Endothelial cell of umbilical vein (primary cell): Measurements from ENCODE around the gene C17orf113. TPM values are rescaled to one million over a fixed set of nuclear protein-coding genes. Genes with fewer than 3 reads are reported as not detected.
A peak's percentile ranks its signal among the peaks of the same experiment; 100 is the strongest.

ENCODE experiments used
- BruUV-seq: library from RNA; stranded (reverse); fragments of 400-500 nt; replicated peaks from 2 replicates; lab custom pipeline; 2021; lab: Mats Ljungman, UMichigan
- CTCF ChIA-PET: fragments of 300-600, 350-600 bp; sonication (Branson Sonifier 250); formaldehyde crosslinking; loops from one replicate; lab custom pipeline; 2021; ENCODE audit warnings: antibody characterized with exemption, inconsistent platforms; lab: Charles Lee
- POLR2A ChIA-PET: fragments of 300-600, 350-600 bp; sonication (Branson Sonifier 250); formaldehyde crosslinking; loops from one replicate; lab custom pipeline; 2021; ENCODE audit warnings: antibody characterized with exemption, inconsistent platforms; lab: Charles Lee
- DNase-seq: peaks from one replicate; pipeline ENCODE4 v3.0.0-alpha.2; 2011; ENCODE audit warnings: low read depth, low spot score
- FAIRE-seq: peaks from 2 replicates; lab custom pipeline; 2011; peaks lifted over from hg19 to GRCh38; lab: Jason Lieb, UNC
- H2AFZ ChIP-seq: 2 replicates; pipeline ENCODE4 v1.6.0; 2012; ENCODE audit warnings: low read depth, low read length, control low read depth, inconsistent platforms
- H3K27ac ChIP-seq: 2 replicates; pipeline ENCODE4 v1.5.1; 2011; ENCODE audit warnings: low read depth, mild to moderate bottlenecking, control low read depth, low read length, moderate library complexity; ENCODE audit not compliant: insufficient read depth
- H3K27me3 ChIP-seq, 2 experiments: 2 replicates each; pipeline versions ENCODE4 v1.6.0 to v1.6.1; 2011; ENCODE audit warnings: low read length in 2 of 2, mixed read lengths in 1 of 2; ENCODE audit not compliant: control insufficient read depth in 2 of 2, insufficient read depth in 2 of 2
- H3K36me3 ChIP-seq, 2 experiments: 2 replicates in 1 of 2; 3 replicates in 1 of 2; pipeline ENCODE4 v1.5.1; 2011; ENCODE audit warnings: low read length in 2 of 2, mild to moderate bottlenecking in 1 of 2, moderate library complexity in 1 of 2; ENCODE audit not compliant: control insufficient read depth in 2 of 2, insufficient read depth in 2 of 2; ENCODE audit errors: extremely low read depth in 1 of 2
- H3K4me1 ChIP-seq: 3 replicates; pipeline ENCODE4 v1.5.1; 2011; ENCODE audit warnings: mild to moderate bottlenecking, low read length; ENCODE audit not compliant: control insufficient read depth, insufficient read depth; ENCODE audit errors: extremely low read depth
- H3K4me2 ChIP-seq: 2 replicates; pipeline ENCODE4 v1.6.1; 2011; ENCODE audit warnings: low read length, control low read depth, mixed read lengths; ENCODE audit not compliant: insufficient read depth
- H3K4me3 ChIP-seq, 3 experiments: fragments of 200-600 bp in 1 of 3; sonication (generic), shearing (Covaris generic) in 1 of 3; replicated peaks in 1 of 3; 2 replicates each; pipeline ENCODE4 v1.5.1; 2011 to 2016; ENCODE audit warnings: control low read depth in 3 of 3, low read length in 3 of 3, mild to moderate bottlenecking in 2 of 3, inconsistent platforms in 1 of 3, low read depth in 1 of 3, moderate library complexity in 1 of 3; ENCODE audit not compliant: insufficient read depth in 1 of 3
- H3K79me2 ChIP-seq: 2 replicates; pipeline ENCODE4 v1.6.0; 2012; ENCODE audit warnings: low read length, inconsistent platforms; ENCODE audit not compliant: control insufficient read depth, insufficient read depth
- H3K9ac ChIP-seq: replicated peaks from 2 replicates; pipeline ENCODE3; 2011; ENCODE audit warnings: low read length, control low read depth; ENCODE audit not compliant: insufficient read depth; ENCODE audit errors: extremely low read depth
- H3K9me1 ChIP-seq: replicated peaks from 3 replicates; pipeline ENCODE4 v1.6.0; 2011; ENCODE audit warnings: mild to moderate bottlenecking, low read length; ENCODE audit not compliant: control insufficient read depth, insufficient read depth; ENCODE audit errors: extremely low read depth
- H3K9me3 ChIP-seq: replicated peaks from 2 replicates; pipeline ENCODE4 v1.5.1; 2012; ENCODE audit warnings: low read length, inconsistent platforms; ENCODE audit not compliant: control insufficient read depth, insufficient read depth
- H4K20me1 ChIP-seq: replicated peaks from 2 replicates; pipeline ENCODE3; 2011; ENCODE audit warnings: mild to moderate bottlenecking, low read length; ENCODE audit not compliant: control insufficient read depth, insufficient read depth; ENCODE audit errors: extremely low read depth
- EZH2 ChIP-seq: IDR thresholded peaks from 2 replicates; pipeline ENCODE4 v1.6.1; 2012; ENCODE audit warnings: borderline replicate concordance, low read depth, mild to moderate bottlenecking, moderate library complexity, low read length, inconsistent platforms; ENCODE audit not compliant: severe bottlenecking
- FOS ChIP-seq: IDR thresholded peaks from 2 replicates; pipeline ENCODE4 v1.6.1; 2011; ENCODE audit warnings: mild to moderate bottlenecking, low read length, moderate library complexity, borderline replicate concordance; ENCODE audit not compliant: insufficient read depth
- GATA2 ChIP-seq: IDR thresholded peaks from 2 replicates; pipeline ENCODE4 v1.7.0; 2011; ENCODE audit warnings: low read depth, mild to moderate bottlenecking, moderate library complexity, mixed read lengths, low read length; ENCODE audit not compliant: insufficient read length, insufficient read depth
- JUN ChIP-seq: IDR thresholded peaks from 2 replicates; pipeline ENCODE4 v1.6.1; 2011; ENCODE audit warnings: borderline replicate concordance, low read depth; ENCODE audit not compliant: insufficient read length, insufficient read depth
- MYC ChIP-seq: IDR thresholded peaks from one replicate; pipeline ENCODE4 v1.6.1; 2011; ENCODE audit warnings: mild to moderate bottlenecking, low read depth, low read length
- POLR2A ChIP-seq: IDR thresholded peaks from 2 replicates; pipeline ENCODE4 v1.6.1; 2012; ENCODE audit warnings: low read depth, mild to moderate bottlenecking, control low read depth, low read length
- POLR2AphosphoS5 ChIP-seq: IDR thresholded peaks from 2 replicates; pipeline ENCODE4 v1.6.1; 2012; ENCODE audit warnings: low read depth, mild to moderate bottlenecking, control low read depth, low read length, moderate library complexity; ENCODE audit not compliant: insufficient read depth
- dilution Hi-C: fragments of 300-500 bp; cut with MboI; formaldehyde crosslinking; loops from one replicate; pipeline ENCODE4 v1.15.0; 2019; ENCODE audit warnings: low sequenced_read_pairs; ENCODE audit not compliant: extremely low pct_ligation_motif_present
- intact Hi-C: fragments of 100-400 bp; cut with micrococcal nuclease; formaldehyde crosslinking; loops from one replicate; pipeline ENCODE4 v1.10.0; 2022
- polyA plus RNA-seq, 4 experiments: library from polyadenylated mRNA; depleted of rRNA in 3 of 4; stranded (reverse) in 3 of 4; unstranded in 1 of 4; fragments of >200 nt; gene quantifications; 2 replicates each; pipeline versions ENCODE4 v1.2.1 to v1.2.3, GENCODE V29; 2011 to 2012; ENCODE audit warnings: missing spikeins in 1 of 4
- total RNA-seq: library from RNA; stranded (reverse); gene quantifications from 2 replicates; pipeline ENCODE4 v1.2.3, GENCODE V29; 2021
- TF ChIP-seq, protein P1 (sequence below), 2 donors: IDR thresholded peaks; 1 replicate in 1 of 2; 2 replicates in 1 of 2; pipeline ENCODE4 v1.5.1; 2011; ENCODE audit warnings: low read length in 2 of 2, mild to moderate bottlenecking in 2 of 2, moderate library complexity in 2 of 2, control low read depth in 1 of 2, inconsistent platforms in 1 of 2, low read depth in 1 of 2; ENCODE audit not compliant: insufficient read depth in 1 of 2; ENCODE audit errors: extremely low read depth in 1 of 2
- TF ChIP-seq, protein P2 (sequence below): IDR thresholded peaks from 2 replicates; pipeline ENCODE4 v1.6.1; 2011; ENCODE audit not compliant: insufficient read depth, insufficient read length

C17orf113 gene
- total and polyA plus RNA-seq, 2 donors (not counting 3 experiments of a cell fraction or from before 2014, with no cell fraction given): 0.20 to 0.30 TPM

DNA sequence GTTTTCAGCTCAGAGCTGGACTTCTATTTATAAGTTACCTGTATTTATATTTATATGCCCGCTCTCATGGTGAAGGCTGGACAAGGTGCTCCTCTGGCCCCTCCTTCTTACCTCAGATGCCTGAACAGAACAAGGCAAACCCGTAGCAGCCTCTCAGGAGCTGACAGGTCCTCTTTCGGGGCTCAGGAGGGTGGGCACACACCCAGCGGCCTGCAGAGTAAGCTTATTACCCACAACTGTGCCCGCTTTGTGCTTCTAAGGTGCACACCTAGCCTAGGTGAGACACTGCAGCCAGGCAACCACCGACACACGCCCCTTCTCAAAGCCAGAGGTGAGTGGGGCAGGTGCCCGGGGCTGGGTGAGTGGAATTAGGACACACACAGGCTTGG, 25.2 kb downstream of the C17orf113 start:
- CTCF ChIA-PET: interaction anchor here (0.5 to 6.3 kb wide), 23 partner anchors 9 to 492 kb away, joined by 3 to 40 read pairs (median 5); partner anchors contain the start of genes C17orf113, CNP, DNAJC7 and KCNH4
- H3K9me1 ChIP-seq: no peaks in the 10 kb centered on the region
- intact Hi-C loops (loop anchor here (1.0 to 10.0 kb wide), 6 partner anchors 38 to 500 kb away; partner anchors contain the start of gene KCNH4), dilution Hi-C loops (no loop called here)
- peaks cover 14% of the 10 kb centered on the region for H3K79me2 ChIP-seq
- H3K4me3 ChIP-seq: no peak overlapping the region
- no peaks in the 10 kb centered on the region for H3K9me3 ChIP-seq
- H2AFZ ChIP-seq: no peak overlapping the region
- peak overlapping the region; percentile 20 for H3K4me2 ChIP-seq
- POLR2A ChIA-PET: interaction anchor here (1.1 kb wide), 1 partner anchor 8 kb away, joined by 3 read pairs; the partner anchor contains the start of gene DNAJC7
- BruUV-seq: no TSS peak
- no peaks in the 10 kb centered on the region for H3K27me3 ChIP-seq
- DNase-seq (no peak), FAIRE-seq (no peak)
- TF ChIP-seq POLR2AphosphoS5: no peak
- TF ChIP-seq, protein P1, sequence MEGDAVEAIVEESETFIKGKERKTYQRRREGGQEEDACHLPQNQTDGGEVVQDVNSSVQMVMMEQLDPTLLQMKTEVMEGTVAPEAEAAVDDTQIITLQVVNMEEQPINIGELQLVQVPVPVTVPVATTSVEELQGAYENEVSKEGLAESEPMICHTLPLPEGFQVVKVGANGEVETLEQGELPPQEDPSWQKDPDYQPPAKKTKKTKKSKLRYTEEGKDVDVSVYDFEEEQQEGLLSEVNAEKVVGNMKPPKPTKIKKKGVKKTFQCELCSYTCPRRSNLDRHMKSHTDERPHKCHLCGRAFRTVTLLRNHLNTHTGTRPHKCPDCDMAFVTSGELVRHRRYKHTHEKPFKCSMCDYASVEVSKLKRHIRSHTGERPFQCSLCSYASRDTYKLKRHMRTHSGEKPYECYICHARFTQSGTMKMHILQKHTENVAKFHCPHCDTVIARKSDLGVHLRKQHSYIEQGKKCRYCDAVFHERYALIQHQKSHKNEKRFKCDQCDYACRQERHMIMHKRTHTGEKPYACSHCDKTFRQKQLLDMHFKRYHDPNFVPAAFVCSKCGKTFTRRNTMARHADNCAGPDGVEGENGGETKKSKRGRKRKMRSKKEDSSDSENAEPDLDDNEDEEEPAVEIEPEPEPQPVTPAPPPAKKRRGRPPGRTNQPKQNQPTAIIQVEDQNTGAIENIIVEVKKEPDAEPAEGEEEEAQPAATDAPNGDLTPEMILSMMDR (IDR thresholded peaks at IDR 0.05; ENCODE audit: extremely low read depth in 1 of 2, insufficient read depth in 1 of 2, low read depth in 1 of 2, low read length in 2 of 2): no peak
- no peak for TF ChIP-seq EZH2
- no peak for TF ChIP-seq FOS
- no peak for TF ChIP-seq JUN
- no peak for TF ChIP-seq MYC
- TF ChIP-seq GATA2: no peak
- no peak for TF ChIP-seq POLR2A
- TF ChIP-seq, protein P2, sequence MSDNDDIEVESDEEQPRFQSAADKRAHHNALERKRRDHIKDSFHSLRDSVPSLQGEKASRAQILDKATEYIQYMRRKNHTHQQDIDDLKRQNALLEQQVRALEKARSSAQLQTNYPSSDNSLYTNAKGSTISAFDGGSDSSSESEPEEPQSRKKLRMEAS: no peak
- peak overlapping the region; percentile 67 for H3K27ac ChIP-seq
- H4K20me1 ChIP-seq: no peaks in the 10 kb centered on the region
- peak overlapping the region; percentile 14 for H3K9ac ChIP-seq
- peaks cover 26% of the 10 kb centered on the region for H3K4me1 ChIP-seq
- H3K36me3 ChIP-seq: peaks cover 3 to 16% of the 10 kb centered on the region in 2 experiments
